Renal pelvis (tissue), 4 donors: Measurements from ENCODE around the gene PCDHA11. TPM values are rescaled to one million over a fixed set of nuclear protein-coding genes. Genes with fewer than 3 reads are reported as not detected.
"Not testable (repeated sequence)": the region's sequence is repeated elsewhere in the genome, so short reads cannot be mapped to it uniquely, and the experiment has no call there.

Experiments
- DNase-seq: peaks from one replicate; pipeline ENCODE4 v3.0.0-alpha.2; 2013
- polyA plus RNA-seq, 3 donors: library from polyadenylated mRNA; unstranded; fragments of 120-200 nt; gene quantifications; one replicate each; pipeline ENCODE4 v1.2.1, GENCODE V29; 2013; ENCODE audit not compliant: insufficient read length in 3 of 3

Gene PCDHA11
- polyA plus RNA-seq, 3 donors: 0.05 to 0.24 (median 0.18) TPM

GRCh38 chr5:140848139-140849102, 20.3 kb upstream of the PCDHA11 start, which contains the start of gene PCDHA9:
PCDHA9 (plus strand) TSS chr5:140848382; CDS start chr5:140848496, 114 bp downstream.
- DNase-seq: not testable (repeated sequence)

DNA sequence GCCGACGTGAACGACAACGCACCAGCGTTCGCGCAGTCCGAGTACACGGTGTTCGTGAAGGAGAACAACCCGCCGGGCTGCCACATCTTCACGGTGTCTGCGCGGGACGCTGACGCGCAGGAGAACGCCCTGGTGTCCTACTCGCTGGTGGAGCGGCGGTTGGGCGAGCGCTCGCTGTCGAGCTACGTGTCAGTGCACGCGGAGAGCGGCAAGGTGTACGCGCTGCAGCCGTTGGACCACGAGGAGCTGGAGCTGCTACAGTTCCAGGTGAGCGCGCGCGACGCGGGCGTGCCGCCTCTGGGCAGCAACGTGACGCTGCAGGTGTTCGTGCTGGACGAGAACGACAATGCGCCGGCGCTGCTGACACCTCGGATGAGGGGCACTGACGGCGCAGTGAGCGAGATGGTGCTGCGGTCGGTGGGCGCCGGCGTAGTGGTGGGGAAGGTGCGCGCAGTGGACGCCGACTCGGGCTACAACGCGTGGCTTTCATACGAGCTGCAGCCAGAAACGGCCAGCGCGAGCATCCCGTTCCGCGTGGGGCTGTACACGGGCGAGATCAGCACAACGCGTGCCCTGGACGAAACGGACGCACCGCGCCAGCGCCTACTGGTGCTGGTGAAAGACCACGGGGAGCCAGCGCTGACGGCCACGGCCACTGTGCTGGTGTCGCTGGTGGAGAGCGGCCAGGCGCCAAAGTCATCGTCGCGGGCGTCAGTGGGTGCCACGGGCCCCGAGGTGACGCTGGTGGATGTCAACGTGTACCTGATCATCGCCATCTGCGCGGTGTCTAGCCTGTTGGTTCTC, 18.7 kb upstream of the PCDHA11 start:
- DNase-seq: not testable (repeated sequence)

- peak; percentile 8 for DNase-seq
Measured at GRCh38 chr5:140855772-140856674, 12.7 kb upstream of the PCDHA11 start, which contains the start of gene PCDHA10. PCDHA10 (plus strand) TSS chr5:140855897; CDS start chr5:140856049, 152 bp downstream.

GRCh38 chr5:140857177-140857986, 11.4 kb upstream of the PCDHA11 start:
- DNase-seq: no peak

- DNase-seq: no peak
Measured at GRCh38 chr5:140857987-140858240, 10.8 kb upstream of the PCDHA11 start.

DNA sequence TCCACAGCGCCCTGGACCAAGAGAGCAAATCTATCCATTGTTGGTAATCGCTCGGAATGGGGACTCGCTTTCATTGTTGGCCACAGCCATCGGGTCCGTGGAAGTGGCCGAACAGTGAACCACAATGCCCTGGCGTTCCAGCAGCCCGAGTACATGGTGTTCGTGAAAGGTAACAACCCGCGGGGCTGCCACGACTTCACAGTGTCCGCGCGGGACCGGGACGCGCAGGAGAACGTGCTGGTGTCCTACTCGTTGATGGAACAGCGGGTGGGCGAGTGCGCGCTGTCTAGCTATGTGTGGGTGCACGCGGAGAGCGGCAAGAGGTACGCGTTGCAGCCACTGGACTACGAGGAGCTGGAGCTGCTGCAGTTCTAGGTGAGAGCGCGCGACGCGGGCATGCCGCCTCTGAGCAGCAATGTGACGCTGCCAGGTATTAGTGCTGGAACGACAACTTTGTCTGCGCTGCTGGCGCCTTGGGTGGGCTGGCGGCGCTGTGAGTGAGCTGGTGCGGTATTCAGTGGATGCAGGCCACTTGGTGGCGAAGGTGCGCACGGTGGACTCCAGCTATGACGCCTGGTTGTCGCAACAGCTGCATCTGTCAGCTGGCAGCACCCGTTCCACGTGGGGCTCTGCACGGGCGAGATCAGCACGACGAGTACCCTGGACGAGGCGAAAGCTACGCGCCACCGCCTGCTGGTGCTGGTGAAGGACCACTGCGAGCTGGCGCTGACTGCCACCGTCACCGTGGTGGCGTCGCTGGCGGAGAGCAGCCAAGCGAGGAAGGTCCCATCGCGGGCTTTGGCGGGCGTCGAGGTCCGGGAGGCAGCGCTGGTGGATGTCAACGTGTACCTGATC, 6.1 kb upstream of the PCDHA11 start:
- no peak for DNase-seq

DNA sequence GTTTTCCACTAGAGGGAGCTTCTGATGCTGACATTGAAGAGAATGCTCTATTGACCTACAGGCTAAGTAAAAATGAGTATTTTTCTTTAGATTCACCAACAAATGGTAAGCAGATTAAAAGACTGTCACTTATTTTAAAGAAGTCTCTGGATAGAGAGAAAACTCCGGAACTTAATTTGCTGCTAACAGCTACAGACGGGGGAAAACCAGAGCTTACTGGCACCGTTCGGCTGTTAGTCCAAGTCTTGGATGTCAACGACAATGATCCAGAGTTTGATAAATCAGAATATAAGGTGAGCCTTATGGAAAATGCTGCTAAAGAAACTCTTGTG, 764 bp downstream of the PCDHA11 start:
- DNase-seq: no peak

DNA sequence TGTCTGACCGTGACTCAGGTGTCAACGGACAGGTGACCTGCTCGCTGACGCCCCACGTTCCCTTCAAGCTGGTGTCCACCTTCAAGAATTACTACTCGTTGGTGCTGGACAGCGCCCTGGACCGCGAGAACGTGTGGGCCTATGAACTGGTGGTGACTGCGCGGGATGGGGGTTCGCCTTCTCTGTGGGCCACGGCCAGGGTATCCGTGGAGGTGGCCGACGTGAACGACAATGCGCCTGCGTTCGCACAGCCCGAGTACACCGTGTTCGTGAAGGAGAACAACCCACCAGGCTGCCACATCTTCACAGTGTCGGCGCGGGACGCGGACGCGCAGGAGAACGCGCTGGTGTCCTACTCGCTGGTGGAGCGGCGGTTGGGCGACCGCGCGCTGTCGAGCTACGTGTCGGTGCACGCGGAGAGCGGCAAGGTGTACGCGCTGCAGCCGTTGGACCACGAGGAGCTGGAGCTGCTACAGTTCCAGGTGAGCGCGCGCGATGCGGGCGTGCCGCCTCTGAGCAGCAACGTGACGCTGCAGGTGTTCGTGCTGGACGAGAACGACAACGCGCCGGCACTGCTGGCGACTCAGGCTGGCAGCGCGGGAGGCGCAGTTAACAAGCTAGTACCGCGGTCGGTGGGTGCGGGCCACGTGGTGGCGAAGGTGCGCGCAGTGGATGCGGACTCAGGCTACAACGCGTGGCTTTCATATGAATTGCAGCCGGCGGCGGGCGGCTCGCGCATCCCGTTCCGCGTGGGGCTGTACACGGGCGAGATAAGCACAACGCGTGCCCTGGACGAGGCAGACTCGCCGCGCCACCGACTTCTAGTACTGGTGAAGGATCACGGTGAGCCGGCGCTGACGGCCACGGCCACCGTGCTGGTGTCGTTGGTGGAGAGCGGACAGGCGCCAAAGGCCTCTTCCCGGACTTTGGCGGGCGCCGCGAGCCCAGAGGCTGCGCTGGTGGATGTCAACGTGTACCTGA, 1.8 kb downstream of the PCDHA11 start:
- no peak for DNase-seq

- DNase-seq: no peak
Measured at GRCh38 chr5:140875085-140876065, 6.6 kb downstream of the PCDHA11 start, which contains the start of gene PCDHA12. PCDHA12 (plus strand) TSS chr5:140875308; CDS start chr5:140875473, 165 bp downstream.

GRCh38 chr5:140876541-140877261, 7.9 kb downstream of the PCDHA11 start:
- DNase-seq: not testable (repeated sequence)

GRCh38 chr5:140877262-140877581, 8.5 kb downstream of the PCDHA11 start:
- DNase-seq: no peak

DNA sequence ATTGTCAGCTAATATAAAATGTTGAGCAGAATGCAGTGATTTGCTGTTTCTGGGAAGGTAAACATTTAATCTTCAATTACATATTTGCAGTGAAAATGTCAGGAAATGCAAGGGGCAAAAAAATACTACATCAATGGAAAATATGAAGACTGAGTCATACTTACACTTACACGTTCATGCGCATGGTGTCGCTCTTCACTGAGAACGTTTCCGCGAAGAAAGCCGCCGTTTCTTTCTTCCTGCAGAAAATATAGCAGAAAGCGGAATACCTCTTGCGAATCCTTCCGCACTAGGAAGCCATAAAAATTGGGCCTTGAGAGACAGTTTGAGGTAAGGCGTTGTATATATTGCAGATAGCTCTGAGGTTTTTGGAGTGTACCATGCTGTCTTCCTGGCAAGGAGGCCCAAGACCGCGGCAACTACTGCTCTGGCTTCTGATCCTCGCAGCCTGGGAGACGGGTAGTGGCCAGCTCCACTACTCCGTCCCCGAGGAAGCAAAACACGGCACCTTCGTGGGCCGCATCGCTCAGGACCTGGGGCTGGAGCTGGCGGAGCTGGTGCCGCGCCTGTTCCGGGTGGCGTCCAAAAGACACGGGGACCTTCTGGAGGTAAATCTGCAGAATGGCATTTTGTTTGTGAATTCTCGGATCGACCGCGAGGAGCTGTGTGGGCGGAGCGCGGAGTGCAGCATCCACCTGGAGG, 13.3 kb downstream of the PCDHA11 start, which contains the start of gene PCDHA13:
Gene PCDHA13 (plus strand): TSS at position 236 of the 702 bp plus-strand sequence. CDS start 145 bp downstream, at position 381.
- DNase-seq: no peak

DNA sequence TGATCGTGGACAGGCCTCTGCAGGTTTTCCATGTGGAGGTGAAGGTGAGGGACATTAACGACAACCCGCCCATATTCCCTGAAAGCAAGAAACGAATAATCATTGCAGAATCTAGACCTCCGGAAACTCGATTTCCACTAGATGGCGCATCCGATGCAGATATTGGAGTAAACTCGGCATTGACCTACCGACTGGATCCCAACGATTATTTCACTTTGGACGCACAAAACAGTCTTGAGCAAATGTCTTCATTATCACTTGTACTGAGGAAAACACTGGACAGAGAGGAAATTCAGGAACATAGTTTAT, 13.8 kb downstream of the PCDHA11 start:
- no peak for DNase-seq

GRCh38 chr5:140883373-140883772, 14.6 kb downstream of the PCDHA11 start:
- DNase-seq: no peak

- DNase-seq: no peak
Measured at GRCh38 chr5:140883927-140884697, 15.4 kb downstream of the PCDHA11 start.
